Body of pancreas (tissue), 4 donors: ENCODE results near the gene ATP10A.

Experiments used
- CTCF ChIP-seq, 7 experiments: fragments of 450-650 bp in 4 of 7; fragments of 200-600 bp in 3 of 7; sonication (generic) in 3 of 7; IDR thresholded peaks; one replicate each; pipeline ENCODE4 v1.5.1; 2016 to 2019; ENCODE audit warnings: antibody characterized with exemption in 7 of 7
- POLR2A ChIP-seq, 3 donors: fragments of 450-650 bp; IDR thresholded peaks; one replicate each; pipeline ENCODE4 v1.6.1; 2016; ENCODE audit warnings: antibody characterized with exemption in 3 of 3, mild to moderate bottlenecking in 2 of 3

DNA sequence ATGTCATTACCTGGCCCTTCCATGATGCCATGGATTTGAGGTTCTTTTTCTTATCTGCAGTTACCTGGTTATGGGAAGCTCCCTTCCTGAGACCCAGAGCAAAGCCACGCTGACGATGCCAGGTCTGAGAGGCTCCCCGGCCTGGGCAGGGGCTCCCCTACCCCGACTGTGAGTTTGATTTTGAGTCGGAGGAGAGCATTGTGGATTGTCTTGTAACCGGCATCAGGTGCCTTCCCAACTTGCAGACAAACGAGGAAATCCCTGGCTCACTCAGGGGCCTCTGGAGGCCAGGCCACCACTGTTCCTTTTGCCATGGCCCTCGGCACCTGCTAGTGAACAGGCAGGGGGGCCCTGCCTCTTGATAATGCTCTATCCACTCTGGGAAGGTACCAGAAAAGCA is 151.4 kb downstream of the ATP10A start:
- no peak for TF ChIP-seq CTCF (IDR thresholded peaks at IDR 0.05)
- no peak for TF ChIP-seq POLR2A (IDR thresholded peaks at IDR 0.05)
